H1 (cell line): Measurements from ENCODE around the gene TLE1. TPM values are rescaled to one million over a fixed set of nuclear protein-coding genes. Genes with fewer than 3 reads are reported as not detected.

Experiments
- RAD21 ChIP-seq, 2 experiments: IDR thresholded peaks in 1 of 2; conservative IDR thresholded peaks in 1 of 2; 2 replicates each; pipeline ENCODE4 v1.6.1; 2011; ENCODE audit warnings: low read depth in 2 of 2, low read length in 2 of 2, improper control_type of control experiment in 1 of 2, inconsistent platforms in 1 of 2, mild to moderate bottlenecking in 1 of 2, moderate library complexity in 1 of 2
- RXRA ChIP-seq: IDR thresholded peaks from 2 replicates; pipeline ENCODE4 v1.6.1; 2011; ENCODE audit warnings: low read depth, mild to moderate bottlenecking, low read length, moderate library complexity; ENCODE audit not compliant: insufficient read depth
- USF2 ChIP-seq: IDR thresholded peaks from 2 replicates; pipeline ENCODE4 v1.6.1; 2011; ENCODE audit warnings: low read length, improper control_type of control experiment
- polyA plus RNA-seq, 7 experiments: library from polyadenylated mRNA; depleted of rRNA in 3 of 7; stranded (reverse) in 5 of 7; unstranded in 2 of 7; fragments of >200 nt in 5 of 7; fragments of 200-250 nt in 2 of 7; gene quantifications; 1 replicate in 5 of 7; 2 replicates in 1 of 7; 4 replicates in 1 of 7; pipeline versions ENCODE4 v1.2.1 to v1.2.3, GENCODE V29; 2011 to 2013; ENCODE audit warnings: missing spikeins in 2 of 7, mixed read lengths in 2 of 7
- total RNA-seq: library from RNA; stranded (reverse); fragmentation: NEBNext Ultra II Directional; extraction: Animal tissue kit (Norgen Biotek cat#: 25700); gene quantifications from 2 replicates; pipeline ENCODE4 v1.2.1, GENCODE V29; 2021
- TF ChIP-seq, protein P1 (sequence below): fragments of 300-600 bp; sonication (generic); IDR thresholded peaks from 2 replicates; pipeline ENCODE4 v1.7.1; 2012; ENCODE audit warnings: low read length, moderate library complexity, mild to moderate bottlenecking, inconsistent platforms; ENCODE audit not compliant: insufficient replicate concordance

The TLE1 gene
- total and polyA plus RNA-seq, 2 of the 8 experiments (the other 6 are each of a cell fraction or from before 2014, with no cell fraction given): 81.8 to 91.6 TPM

GRCh38 chr9:81535542-81536241, 153.7 kb downstream of the TLE1 start (continued):
- TF ChIP-seq RAD21 (IDR thresholded peaks at IDR 0.05 in 1 of 2, conservative IDR thresholded peaks at IDR 0.05 in 1 of 2; ENCODE audit: low read depth in 2 of 2, low read length in 2 of 2): no peak
- no peak for TF ChIP-seq RXRA
- TF ChIP-seq, protein P1, sequence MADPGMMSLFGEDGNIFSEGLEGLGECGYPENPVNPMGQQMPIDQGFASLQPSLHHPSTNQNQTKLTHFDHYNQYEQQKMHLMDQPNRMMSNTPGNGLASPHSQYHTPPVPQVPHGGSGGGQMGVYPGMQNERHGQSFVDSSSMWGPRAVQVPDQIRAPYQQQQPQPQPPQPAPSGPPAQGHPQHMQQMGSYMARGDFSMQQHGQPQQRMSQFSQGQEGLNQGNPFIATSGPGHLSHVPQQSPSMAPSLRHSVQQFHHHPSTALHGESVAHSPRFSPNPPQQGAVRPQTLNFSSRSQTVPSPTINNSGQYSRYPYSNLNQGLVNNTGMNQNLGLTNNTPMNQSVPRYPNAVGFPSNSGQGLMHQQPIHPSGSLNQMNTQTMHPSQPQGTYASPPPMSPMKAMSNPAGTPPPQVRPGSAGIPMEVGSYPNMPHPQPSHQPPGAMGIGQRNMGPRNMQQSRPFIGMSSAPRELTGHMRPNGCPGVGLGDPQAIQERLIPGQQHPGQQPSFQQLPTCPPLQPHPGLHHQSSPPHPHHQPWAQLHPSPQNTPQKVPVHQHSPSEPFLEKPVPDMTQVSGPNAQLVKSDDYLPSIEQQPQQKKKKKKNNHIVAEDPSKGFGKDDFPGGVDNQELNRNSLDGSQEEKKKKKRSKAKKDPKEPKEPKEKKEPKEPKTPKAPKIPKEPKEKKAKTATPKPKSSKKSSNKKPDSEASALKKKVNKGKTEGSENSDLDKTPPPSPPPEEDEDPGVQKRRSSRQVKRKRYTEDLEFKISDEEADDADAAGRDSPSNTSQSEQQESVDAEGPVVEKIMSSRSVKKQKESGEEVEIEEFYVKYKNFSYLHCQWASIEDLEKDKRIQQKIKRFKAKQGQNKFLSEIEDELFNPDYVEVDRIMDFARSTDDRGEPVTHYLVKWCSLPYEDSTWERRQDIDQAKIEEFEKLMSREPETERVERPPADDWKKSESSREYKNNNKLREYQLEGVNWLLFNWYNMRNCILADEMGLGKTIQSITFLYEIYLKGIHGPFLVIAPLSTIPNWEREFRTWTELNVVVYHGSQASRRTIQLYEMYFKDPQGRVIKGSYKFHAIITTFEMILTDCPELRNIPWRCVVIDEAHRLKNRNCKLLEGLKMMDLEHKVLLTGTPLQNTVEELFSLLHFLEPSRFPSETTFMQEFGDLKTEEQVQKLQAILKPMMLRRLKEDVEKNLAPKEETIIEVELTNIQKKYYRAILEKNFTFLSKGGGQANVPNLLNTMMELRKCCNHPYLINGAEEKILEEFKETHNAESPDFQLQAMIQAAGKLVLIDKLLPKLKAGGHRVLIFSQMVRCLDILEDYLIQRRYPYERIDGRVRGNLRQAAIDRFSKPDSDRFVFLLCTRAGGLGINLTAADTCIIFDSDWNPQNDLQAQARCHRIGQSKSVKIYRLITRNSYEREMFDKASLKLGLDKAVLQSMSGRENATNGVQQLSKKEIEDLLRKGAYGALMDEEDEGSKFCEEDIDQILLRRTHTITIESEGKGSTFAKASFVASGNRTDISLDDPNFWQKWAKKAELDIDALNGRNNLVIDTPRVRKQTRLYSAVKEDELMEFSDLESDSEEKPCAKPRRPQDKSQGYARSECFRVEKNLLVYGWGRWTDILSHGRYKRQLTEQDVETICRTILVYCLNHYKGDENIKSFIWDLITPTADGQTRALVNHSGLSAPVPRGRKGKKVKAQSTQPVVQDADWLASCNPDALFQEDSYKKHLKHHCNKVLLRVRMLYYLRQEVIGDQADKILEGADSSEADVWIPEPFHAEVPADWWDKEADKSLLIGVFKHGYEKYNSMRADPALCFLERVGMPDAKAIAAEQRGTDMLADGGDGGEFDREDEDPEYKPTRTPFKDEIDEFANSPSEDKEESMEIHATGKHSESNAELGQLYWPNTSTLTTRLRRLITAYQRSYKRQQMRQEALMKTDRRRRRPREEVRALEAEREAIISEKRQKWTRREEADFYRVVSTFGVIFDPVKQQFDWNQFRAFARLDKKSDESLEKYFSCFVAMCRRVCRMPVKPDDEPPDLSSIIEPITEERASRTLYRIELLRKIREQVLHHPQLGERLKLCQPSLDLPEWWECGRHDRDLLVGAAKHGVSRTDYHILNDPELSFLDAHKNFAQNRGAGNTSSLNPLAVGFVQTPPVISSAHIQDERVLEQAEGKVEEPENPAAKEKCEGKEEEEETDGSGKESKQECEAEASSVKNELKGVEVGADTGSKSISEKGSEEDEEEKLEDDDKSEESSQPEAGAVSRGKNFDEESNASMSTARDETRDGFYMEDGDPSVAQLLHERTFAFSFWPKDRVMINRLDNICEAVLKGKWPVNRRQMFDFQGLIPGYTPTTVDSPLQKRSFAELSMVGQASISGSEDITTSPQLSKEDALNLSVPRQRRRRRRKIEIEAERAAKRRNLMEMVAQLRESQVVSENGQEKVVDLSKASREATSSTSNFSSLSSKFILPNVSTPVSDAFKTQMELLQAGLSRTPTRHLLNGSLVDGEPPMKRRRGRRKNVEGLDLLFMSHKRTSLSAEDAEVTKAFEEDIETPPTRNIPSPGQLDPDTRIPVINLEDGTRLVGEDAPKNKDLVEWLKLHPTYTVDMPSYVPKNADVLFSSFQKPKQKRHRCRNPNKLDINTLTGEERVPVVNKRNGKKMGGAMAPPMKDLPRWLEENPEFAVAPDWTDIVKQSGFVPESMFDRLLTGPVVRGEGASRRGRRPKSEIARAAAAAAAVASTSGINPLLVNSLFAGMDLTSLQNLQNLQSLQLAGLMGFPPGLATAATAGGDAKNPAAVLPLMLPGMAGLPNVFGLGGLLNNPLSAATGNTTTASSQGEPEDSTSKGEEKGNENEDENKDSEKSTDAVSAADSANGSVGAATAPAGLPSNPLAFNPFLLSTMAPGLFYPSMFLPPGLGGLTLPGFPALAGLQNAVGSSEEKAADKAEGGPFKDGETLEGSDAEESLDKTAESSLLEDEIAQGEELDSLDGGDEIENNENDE: no peak
- no peak for TF ChIP-seq USF2
